NOMO-1 (cell line): ENCODE measurements around the gene BRD3.

ENCODE experiments used
- DNase-seq, 2 experiments: peaks; one replicate each; lab custom pipeline; 2025; ENCODE audit not compliant: unreplicated experiment in 2 of 2; lab: John Stamatoyannopoulos, UW

Gene BRD3

DNA sequence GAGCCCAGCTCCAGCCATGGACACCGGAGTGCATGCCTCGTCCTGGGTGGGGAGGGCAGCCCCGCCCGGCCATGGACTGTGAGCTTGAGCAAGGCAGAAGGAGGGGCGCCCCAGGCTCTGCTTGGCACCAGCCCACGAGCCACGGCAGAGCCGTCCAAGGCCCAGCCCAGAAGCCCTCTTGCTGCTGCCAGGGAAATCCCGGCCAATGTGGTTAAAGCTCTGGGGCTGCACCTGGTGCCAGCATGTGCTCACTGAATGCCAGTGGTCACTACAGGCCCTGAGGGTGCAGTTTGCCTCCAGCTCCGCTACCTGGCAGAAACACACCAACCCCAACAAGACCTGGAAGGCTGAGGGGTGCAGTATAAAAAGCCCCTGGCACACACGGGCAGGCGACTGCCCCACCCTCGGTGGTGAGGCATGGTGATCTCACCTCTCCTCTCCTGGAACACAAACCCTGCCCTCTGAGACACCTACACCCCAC, 11.8 kb downstream of the BRD3 start:
- no peak for DNase-seq

- no peak for DNase-seq
Observed at GRCh38 chr9:134054891-134055811, 12.7 kb downstream of the BRD3 start.

DNA sequence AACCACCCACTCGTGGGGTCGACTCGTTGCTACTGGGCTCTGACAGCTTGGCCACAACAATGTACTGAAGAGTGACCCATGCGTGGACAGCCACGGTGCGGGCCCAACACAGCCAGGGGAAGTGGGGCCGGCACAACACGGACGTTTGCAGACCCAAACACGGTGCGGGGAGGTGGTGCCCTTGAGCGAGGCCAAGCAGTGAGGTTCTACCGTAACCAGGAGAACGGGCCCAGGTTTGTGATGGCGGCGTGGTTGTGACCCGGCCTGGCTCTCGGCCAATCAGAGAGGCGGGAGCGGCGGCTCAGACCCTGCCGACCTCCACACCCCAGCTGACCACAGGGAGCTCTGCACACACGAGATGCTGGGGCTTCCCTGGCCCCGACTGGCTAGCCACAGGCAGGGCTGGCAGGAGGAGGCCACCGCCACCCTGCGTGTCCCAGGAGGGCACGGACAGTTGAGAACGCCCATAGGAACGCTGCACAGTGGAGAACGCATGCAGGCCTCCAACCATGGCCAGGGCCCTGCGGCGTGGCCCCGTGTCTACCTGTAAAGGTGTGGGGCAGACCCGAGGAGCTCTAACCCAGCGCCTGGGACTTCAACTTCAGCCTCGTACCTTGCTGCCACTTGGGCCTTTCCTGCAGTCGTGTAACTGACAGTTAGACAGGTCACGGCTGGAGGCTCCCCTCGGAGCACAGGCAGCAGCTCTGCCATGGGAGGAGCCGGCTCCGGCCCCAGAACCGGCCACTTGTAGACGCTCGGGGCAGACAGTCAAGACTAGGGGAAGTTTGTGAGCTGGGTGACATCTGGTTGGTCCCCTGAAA, 13.7 kb downstream of the BRD3 start:
- DNase-seq = no peak

DNA sequence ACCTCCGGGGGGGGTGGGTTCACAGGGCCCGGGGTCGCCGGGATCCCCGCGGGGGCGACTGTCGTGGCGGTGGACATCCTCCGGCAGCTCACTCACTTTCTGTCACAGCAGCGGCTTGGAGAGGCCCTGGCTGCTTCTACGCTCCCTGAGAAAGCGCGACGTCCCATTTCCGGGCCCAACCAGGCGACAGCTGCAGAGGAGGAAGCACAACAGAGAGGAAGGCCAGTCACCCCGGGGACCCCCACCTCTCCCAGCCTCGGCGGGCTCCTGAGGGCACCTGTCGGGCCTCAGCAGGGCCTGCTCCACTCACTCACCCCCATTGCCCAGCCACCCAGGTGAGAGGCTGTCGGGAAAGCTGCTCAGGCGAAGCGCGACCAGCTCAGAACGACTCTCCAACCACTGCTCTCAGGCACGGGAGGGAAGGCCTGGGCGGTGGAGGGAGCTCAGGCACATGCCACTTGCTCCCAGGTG, 14.4 kb downstream of the BRD3 start:
- DNase-seq = no peak

- DNase-seq = no peak
Observed at GRCh38 chr9:134052941-134053340, 14.9 kb downstream of the BRD3 start.

DNA sequence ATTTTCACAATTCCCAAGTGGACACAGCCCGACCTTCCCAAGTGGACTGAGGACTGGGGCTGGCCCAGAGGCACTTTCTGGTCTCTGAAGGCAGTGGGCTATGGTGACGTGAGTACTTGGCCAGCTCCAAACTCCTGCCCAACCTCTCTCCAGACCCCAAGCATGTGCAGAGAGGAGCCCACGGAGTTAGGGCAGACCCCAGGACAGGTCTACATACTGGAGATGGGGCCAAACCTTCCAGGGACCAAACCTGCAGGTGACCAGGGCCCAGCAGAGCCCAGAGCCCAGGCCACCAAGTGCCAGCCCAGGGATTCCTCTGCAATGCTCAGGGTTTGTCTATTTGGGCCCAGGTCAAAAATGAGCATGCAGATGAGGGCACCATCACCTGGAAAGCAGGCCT, 15.3 kb downstream of the BRD3 start:
- DNase-seq = no peak

DNA sequence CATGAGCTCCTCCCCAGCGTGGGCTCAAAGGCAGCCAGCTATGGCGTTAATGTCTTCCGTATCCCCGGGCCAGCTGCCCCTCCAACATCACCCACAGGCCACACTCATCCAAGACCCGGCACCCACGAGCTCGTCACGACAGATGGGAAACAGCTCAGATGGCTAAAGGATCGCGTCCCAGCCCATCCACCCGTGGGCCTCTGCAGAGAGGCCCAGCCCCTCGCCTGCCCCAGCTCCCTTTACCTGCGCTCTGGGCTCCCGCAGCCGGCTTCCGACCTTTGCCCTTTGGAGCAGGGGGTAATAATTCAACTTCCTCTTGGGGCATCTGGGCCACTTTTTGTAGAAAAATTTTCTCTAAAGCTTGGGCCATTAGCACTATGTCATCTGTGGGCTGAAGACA, 16.5 kb downstream of the BRD3 start:
- no peak for DNase-seq

- no peak for DNase-seq
Observed at GRCh38 chr9:134050726-134051125, 17.1 kb downstream of the BRD3 start.

- DNase-seq = no peak
Observed at GRCh38 chr9:134049772-134050588, 17.8 kb downstream of the BRD3 start.

DNA sequence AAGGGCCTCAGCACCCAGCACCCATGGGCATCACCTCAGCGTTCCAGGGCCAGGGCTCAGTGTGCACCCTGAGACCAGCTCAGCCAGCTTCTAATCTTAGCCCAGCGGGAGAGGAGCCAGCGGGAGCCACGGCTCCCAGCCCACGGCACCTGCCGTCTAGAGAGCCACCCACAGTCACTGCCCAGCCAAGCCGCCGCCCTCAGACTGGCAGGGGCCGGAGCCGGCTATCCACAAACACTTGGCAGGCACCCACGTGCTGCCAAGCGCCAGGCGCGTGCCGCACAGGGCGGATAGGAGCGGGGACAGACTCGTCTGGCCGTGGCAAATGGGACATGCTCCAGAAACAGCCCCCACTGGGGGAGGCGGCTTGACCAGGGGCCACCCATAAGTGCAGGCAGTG, 18.6 kb downstream of the BRD3 start:
- no peak for DNase-seq

GRCh38 chr9:134048582-134048968, 19.3 kb downstream of the BRD3 start:
- no peak for DNase-seq

DNA sequence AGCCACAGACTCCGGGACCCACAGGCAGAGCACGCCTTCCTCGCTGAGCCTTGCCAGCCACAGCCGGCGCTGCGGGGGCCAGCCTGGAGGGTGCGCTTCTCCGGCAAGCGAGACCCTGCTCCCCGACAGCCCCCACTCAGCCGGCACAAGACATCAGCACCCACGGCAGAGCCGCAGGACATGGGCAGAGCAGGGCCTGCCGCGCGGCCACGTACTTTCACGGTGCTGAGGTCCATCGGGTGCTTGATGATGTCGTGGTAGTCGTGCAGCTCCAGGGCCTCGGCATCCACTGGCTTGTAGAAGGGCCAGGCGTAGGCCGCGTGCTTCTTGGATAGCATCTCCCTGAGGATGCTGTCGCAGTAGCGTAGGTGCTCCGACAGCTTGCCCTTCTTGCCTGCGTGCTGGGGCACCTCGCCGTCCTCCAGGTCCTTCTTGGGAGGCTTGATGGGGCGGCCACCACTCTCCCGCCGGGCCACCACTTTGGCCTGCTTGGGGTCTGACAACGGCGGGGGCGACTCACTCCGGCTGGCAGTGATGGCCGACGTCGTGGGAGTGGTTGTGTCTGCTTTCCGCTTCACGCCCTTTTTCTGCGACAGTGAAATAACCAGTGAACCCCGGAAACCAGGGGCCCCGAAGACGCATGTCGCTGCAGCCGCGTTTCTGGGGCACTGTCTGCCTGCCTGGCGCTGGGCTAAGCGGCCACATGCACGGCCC, 19.8 kb downstream of the BRD3 start:
- no peak for DNase-seq

GRCh38 chr9:134046894-134047681, 20.7 kb downstream of the BRD3 start:
- no peak for DNase-seq

DNA sequence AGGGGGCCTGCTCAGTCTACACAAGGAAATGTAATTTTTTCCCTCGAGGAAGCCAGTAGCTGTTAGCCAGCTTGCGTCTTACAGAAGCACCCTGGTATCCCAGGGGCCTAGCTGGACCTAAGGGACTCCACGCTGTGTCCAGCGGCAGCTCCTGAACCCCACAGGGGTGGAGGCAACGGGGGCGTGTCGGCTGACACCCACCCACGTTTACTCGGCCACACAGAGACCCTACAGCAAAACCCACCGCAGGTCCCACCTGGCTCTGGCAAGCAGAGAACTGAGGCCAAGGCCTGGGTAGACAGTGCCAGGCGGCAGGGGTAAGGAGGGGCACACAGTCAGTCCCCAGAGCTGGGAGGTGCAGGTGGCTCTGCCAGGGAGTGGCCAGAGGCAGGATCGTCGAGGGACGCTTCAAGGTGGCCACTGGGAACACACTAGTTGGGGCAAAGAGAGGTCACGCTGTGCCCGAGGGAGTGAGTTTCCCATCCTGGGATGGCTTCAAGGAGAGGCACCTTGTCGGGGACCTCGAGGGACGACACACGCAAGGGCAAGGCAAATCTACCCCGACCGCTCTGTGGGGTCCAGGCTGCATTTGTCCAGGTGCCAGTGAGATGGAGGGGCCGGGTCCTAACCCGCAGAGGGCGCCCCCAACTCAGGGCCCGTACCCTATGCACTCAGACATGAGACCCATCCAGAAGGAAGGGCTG, 21.8 kb downstream of the BRD3 start:
- DNase-seq = no peak

GRCh38 chr9:134044944-134045343, 22.9 kb downstream of the BRD3 start:
- DNase-seq = no peak

GRCh38 chr9:134043531-134043988, 24.3 kb downstream of the BRD3 start:
- no peak for DNase-seq

- no peak for DNase-seq
Observed at GRCh38 chr9:134041649-134041962, 26.2 kb downstream of the BRD3 start.

- DNase-seq = no peak
Observed at GRCh38 chr9:134040781-134041648, 26.8 kb downstream of the BRD3 start.
